HG02981 (cell line): Measurements from ENCODE around the gene TSPAN32.
"Not testable (repeated sequence)": the region's sequence is repeated elsewhere in the genome, so short reads cannot be mapped to it uniquely, and the experiment has no call there.

Source experiments
- ATAC-seq: cut with Tn5 transposase; IDR thresholded peaks from one replicate; pipeline ENCODE4 v1.9.1; 2021; ENCODE audit warnings: mild to moderate bottlenecking, moderate library complexity; ENCODE audit not compliant: unreplicated experiment

TSPAN32 gene

DNA sequence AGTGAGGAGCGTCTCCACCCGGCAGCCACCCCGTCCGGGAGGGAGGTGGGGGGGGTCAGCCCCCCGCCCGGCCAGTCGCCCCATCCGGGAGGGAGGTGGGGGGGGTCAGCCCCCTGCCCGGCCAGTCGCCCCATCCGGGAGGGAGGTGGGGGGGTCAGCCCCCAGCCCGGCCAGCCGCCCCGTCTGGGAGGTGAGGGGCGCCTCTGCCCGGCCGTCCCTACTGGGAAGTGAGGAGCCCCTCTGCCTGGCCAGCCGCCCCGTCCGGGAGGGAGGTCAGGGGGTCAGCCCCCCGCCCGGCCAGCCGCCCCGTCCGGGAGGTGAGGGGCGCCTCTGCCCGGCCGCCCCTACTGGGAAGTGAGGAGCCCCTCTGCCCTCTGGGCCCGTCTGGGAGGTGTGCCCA is 30.8 kb downstream of the TSPAN32 start:
- not testable (repeated sequence) for ATAC-seq

DNA sequence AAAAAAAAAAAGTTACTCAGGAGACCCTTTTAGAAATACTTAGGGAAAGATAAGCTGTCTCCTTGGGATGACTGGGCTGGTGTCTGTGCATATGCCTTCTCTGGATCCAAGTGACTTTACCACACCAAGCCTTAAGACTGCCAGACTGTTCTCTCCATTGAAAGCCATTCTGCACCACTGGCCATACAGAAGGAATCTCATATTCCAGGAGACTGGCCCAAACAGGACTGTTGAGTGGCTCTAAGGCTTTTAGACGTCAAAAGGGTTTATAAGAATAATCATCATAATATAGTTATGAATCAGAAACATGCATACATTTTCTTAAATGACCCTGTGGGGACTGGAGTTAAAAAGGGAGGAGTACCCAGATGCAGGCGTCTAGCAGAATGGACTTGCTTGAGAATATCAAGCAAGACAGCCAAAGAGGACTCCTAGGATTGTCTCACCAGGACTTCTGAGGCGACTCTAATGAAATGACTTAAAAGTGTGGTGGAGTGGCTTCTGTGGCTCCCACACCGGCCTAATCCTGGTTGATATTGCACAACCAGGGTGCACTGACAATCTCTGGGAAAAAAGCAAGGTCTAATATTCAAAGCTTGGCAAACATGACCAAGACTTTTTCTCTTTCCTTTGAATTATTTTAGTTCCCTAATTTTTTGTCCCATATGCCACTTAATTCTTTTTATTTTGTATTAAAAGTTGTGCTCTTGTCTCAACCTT is 31.8 kb downstream of the TSPAN32 start:
- not testable (repeated sequence) for ATAC-seq

- not testable (repeated sequence) for ATAC-seq
These were observed 33.5 kb downstream of the TSPAN32 start for GRCh38 chr11:2335286-2335685.

DNA sequence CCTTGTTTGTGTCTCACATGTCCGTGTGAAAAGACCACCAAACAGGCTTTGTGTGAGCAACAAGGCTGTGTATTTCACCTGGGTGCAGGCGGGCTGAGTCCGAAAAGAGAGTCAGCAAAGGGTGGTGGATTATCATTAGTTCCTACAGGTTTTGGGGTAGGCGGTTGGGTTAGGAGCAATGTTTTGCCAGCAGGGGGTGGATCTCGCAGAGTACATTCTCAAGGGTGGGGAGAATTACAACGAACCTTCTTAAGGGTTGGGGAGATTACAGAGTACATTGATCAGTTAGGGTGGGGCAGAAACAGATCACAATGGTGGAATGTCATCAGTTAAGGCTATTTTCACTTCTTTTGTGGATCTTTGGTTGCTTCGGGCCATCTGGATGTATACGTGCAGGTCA is 36.9 kb downstream of the TSPAN32 start:
- ATAC-seq = not testable (repeated sequence)

- ATAC-seq = no peak
These were observed 40.7 kb downstream of the TSPAN32 start for GRCh38 chr11:2342557-2342956.

- ATAC-seq = no peak
These were observed 41.2 kb downstream of the TSPAN32 start for GRCh38 chr11:2342981-2343380.

DNA sequence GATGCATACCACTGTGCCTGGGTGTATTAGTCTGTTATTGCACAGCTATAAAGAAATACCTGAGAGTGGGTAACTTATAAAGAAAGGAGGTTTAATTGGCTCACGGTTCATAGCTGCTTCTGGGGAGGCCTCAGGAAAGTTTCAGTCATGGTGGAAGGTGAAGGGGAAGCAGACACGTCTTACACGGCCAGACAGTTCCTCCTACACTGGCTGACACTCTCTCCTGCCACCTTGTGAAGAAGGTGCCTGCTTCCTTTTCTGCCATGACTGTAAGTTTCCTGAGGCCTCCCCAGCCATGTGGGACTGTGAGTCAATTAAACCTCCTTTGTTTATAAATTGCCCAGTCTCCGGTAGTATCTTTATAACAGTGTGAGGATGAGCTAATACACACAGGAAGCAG is 41.7 kb downstream of the TSPAN32 start:
- no peak for ATAC-seq

- ATAC-seq = no peak
These were observed 43.2 kb downstream of the TSPAN32 start for GRCh38 chr11:2345050-2345449.

DNA sequence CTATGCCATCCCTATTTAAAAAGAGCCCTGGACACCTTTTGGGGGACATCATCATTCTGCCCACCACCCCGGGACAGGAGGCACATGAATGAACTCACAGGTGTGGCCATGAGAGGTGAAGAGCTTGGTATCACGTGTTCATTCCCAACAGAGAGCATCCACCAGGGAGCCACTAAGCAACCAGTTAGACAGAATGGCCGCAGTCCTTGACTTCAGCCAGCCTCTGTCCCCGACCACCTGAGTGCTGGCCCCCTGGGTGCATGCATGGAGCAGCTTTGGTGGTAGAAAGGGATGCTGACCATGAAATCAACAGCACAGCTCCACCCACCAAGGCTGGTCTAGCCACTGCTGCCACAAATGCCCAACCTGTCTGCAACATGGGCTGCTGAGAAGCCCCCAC is 44.2 kb downstream of the TSPAN32 start:
- ATAC-seq = no peak

- ATAC-seq = no peak
These were observed 44.9 kb downstream of the TSPAN32 start for GRCh38 chr11:2346586-2347307.

GRCh38 chr11:2347308-2347830 is 45.6 kb downstream of the TSPAN32 start:
- no peak for ATAC-seq

DNA sequence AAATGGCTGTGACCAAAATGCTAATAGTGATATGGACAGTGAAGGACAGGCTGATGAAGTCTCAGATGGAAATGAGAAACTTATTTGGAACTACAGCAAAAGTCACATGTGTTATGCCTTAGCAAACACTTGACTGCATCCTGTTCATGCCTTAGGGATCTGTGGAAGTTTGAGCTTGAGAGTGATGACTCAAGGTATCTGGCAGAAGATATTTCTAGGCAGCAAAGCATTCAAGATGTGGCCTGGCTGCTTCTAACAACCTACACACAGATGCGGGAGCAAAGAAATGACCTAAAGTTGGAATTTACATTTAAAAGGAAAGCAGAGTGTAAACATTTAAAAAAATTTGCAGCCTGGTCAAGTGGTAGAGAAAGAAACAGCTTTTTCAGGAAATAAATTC is 47.2 kb downstream of the TSPAN32 start:
- ATAC-seq = no peak

- ATAC-seq = no peak
These were observed 49.9 kb downstream of the TSPAN32 start for GRCh38 chr11:2351701-2352100.

GRCh38 chr11:2352420-2352819 is 50.6 kb downstream of the TSPAN32 start:
- no peak for ATAC-seq

- no peak for ATAC-seq
These were observed 53.3 kb downstream of the TSPAN32 start for GRCh38 chr11:2355000-2355644.

DNA sequence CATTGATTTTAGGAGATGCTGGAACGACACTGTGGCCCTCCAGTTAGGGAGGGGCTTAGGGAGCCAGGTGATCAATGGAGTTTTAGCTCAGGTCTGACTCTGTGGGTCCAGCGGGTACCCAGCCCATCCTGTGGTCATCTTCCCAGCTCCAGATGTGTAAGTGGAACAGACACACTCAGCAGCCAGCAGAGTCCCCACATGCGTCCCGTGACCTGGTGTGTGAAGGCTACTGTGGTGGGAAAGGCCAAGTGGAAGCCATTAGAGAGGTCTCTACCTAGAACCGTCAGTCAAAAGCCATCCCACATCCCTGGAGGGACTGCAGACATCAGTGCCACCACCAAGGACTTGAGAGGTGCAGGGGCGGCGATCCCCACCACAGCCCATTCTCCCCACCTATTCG is 55.4 kb downstream of the TSPAN32 start:
- ATAC-seq = no peak

- ATAC-seq = not testable (repeated sequence)
These were observed 55.8 kb downstream of the TSPAN32 start for GRCh38 chr11:2357651-2358050.

DNA sequence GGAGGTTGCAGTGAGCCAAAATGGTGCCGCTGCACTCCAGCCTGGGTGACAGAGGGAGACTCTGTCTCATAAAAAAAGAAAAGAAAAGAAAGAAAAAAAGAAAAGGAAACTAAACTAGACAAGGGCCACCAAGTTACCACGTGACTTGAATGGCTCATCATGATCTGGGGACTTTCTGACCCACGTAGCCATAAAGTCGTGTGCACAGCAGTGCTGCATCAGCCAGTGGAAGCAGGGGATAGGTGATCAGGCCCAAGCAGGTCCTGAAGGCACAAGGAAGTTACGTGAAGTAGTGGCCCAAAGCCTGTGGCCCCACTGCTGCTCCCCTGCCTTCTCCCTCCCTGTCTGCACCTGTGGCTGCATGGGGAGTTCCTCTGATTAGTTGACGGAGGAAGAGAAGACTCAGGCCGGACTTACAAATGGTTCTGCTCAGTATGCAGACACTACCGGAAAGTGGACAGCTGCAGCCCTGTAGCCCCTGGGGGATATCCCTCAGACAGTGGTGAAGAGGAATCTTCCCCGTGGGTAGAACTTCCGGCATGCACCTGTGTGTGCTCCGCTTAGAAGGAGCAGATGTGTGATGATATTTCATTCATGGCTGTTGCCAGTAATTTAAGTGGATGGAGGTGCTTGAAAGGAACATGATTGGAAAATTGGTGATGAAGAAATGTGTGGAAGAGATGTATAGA is 57.1 kb downstream of the TSPAN32 start:
- ATAC-seq = no peak

DNA sequence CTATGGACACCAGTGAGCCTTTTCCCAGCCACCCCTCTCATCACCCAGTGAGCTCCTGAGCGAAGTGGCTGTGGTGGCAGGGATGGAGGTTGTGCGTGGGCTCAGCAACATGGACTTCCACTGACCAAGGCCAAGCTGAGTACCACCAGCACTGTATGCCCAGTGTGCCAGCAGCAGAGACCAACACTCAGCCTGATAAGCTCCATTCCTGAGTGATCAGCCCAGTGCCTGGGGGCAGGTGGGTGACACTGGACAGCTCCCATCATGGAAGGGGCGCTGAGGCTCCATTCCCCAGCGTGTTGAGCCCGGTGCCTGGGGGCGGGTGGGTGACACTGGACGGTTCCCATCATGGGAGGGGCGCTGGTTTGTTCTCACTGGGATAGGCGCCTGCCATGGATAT is 57.7 kb downstream of the TSPAN32 start:
- ATAC-seq = no peak

DNA sequence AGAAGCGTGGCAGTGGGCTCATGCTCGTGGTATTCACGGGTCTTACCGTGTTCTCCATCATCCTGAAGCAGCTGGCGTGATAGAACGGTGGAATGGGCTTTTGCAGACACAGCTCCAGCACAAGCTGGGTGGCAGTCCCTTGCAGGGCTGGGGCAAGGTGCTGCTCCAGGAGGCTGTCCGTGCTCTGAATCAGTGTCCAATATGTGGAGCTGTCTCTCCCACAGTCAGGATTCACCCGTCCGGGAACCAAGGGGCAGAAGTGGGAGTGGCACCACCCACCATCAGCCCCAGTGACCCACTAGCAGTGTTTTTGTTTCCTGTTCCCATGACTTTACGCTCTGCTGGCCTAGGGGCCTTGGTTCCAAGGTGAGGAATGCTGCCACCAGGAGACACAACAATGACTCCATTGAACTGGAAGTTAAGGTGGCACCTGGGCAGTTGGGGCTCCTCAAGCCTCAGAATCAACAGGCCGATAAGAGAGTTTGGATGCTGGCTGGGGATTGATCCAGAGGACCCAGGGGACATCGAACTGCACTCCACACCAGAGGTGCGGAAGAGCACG is 58.3 kb downstream of the TSPAN32 start:
- ATAC-seq = no peak

DNA sequence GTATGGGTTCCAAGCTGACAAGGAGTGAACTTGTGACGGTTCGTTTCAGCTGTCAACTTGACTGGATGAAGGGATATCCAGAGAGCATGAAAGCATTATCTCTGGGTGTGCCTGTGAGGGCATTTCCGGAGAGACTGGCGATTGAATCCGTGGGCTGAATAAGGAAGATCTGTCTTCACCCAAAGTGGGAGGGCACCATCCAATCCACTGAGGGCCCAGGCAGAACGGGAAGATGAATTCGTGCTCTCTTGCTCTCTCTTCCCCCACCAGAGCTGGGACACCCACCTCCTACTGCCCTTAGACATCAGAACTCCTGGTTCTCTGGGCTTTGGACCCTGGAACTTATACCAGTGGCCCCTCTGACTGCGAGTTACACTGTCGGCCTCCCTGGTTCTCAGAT is 59.8 kb downstream of the TSPAN32 start:
- ATAC-seq = no peak
